GM23248 (cell line): ENCODE data around the gene SOX8. TPM values are rescaled to one million over a fixed set of nuclear protein-coding genes. Genes with fewer than 3 reads are reported as not detected.

Experiments
- DNase-seq: peaks from one replicate; pipeline ENCODE4 v3.0.0-alpha.2; 2015
- H2AFZ ChIP-seq: fragments of 200-600 bp; sonication (generic); 2 replicates; pipeline ENCODE4 v1.6.1; 2016; ENCODE audit warnings: antibody characterized with exemption
- H3F3A ChIP-seq: fragments of 200-600 bp; sonication (generic); 2 replicates; pipeline ENCODE4 v1.6.1; 2016; ENCODE audit warnings: mild to moderate bottlenecking, antibody characterized with exemption, mixed run types; ENCODE audit not compliant: insufficient read depth
- H3K27ac ChIP-seq: fragments of 200-600 bp; sonication (generic); 2 replicates; pipeline ENCODE4 v1.5.1; 2016; ENCODE audit warnings: mild to moderate bottlenecking
- H3K27me3 ChIP-seq: fragments of 200-600 bp; sonication (generic); replicated peaks from 2 replicates; pipeline ENCODE4 v1.6.1; 2016; ENCODE audit warnings: mild to moderate bottlenecking; ENCODE audit not compliant: insufficient read depth
- H3K36me3 ChIP-seq: fragments of 200-600 bp; sonication (generic); 2 replicates; pipeline ENCODE4 v1.6.1; 2016; ENCODE audit warnings: low read depth, mild to moderate bottlenecking
- H3K4me1 ChIP-seq: fragments of 200-600 bp; sonication (generic); 2 replicates; pipeline ENCODE4 v1.6.1; 2016; ENCODE audit warnings: mild to moderate bottlenecking; ENCODE audit not compliant: insufficient read depth
- H3K4me2 ChIP-seq: fragments of 200-600 bp; sonication (generic); one replicate; pipeline ENCODE4 v1.6.1; 2016; ENCODE audit warnings: mild to moderate bottlenecking; ENCODE audit not compliant: unreplicated experiment
- H3K4me3 ChIP-seq: fragments of 200-600 bp; sonication (generic); 2 replicates; pipeline ENCODE4 v1.5.1; 2016; ENCODE audit warnings: mild to moderate bottlenecking
- H3K79me2 ChIP-seq: fragments of 200-600 bp; sonication (generic); 2 replicates; pipeline ENCODE4 v1.6.1; 2016; ENCODE audit warnings: mild to moderate bottlenecking; ENCODE audit not compliant: insufficient read depth
- H3K9ac ChIP-seq: fragments of 200-600 bp; sonication (generic); 2 replicates; pipeline ENCODE4 v1.6.1; 2016; ENCODE audit warnings: mild to moderate bottlenecking
- H3K9me2 ChIP-seq: fragments of 200-600 bp; sonication (generic); 2 replicates; pipeline ENCODE4 v1.6.1; 2016; ENCODE audit warnings: mixed run types, mild to moderate bottlenecking, moderate library complexity; ENCODE audit not compliant: insufficient read depth
- H3K9me3 ChIP-seq: fragments of 200-600 bp; sonication (generic); one replicate; pipeline ENCODE4 v1.6.1; 2017; ENCODE audit warnings: low read depth
- H4K20me1 ChIP-seq: fragments of 200-600 bp; sonication (generic); 2 replicates; pipeline ENCODE4 v1.6.0; 2016; ENCODE audit not compliant: insufficient read depth
- EZH2 ChIP-seq: fragments of 200-600 bp; sonication (generic); IDR thresholded peaks from 2 replicates; pipeline ENCODE4 v1.6.1; 2018; ENCODE audit warnings: antibody characterized with exemption, mild to moderate bottlenecking; ENCODE audit not compliant: insufficient read depth, poor library complexity, severe bottlenecking
- EZH2phosphoT487 ChIP-seq: fragments of 200-600 bp; sonication (generic); IDR thresholded peaks from 2 replicates; pipeline ENCODE4 v1.6.1; 2018; ENCODE audit warnings: antibody characterized with exemption, moderate library complexity, mild to moderate bottlenecking, low read depth; ENCODE audit not compliant: insufficient read depth
- WGBS, 2 experiments: methylation state at CpG; one replicate each; pipeline ENCODE4 v1.1.6; 2015 to 2017; ENCODE audit warnings: low lambda C conversion rate in 2 of 2, low coverage in 1 of 2; ENCODE audit errors: missing lambda C conversion rate in 2 of 2; 5-methylcytosine and 5-hydroxymethylcytosine counted together
- in situ Hi-C: fragments of 300-500 bp; cut with MboI; formaldehyde crosslinking; loops from 2 replicates; pipeline ENCODE4 v1.15.0; 2020
- polyA plus RNA-seq: library from polyadenylated mRNA; unstranded; fragments of >200 nt; fragmentation: Nextera tagmentation; extraction: Ambion mirVana; gene quantifications from 2 replicates; pipeline ENCODE4 v1.2.1, GENCODE V29; 2016
- total RNA-seq: library from RNA; depleted of rRNA; stranded (reverse); fragments of >200 nt; shearing (Covaris generic); gene quantifications from 2 replicates; pipeline ENCODE4 v1.2.3, GENCODE V29; 2014

SOX8 gene
- total and polyA plus RNA-seq, 2 experiments from 2014 or later, result 0.15 to 0.43 TPM

- Histone ChIP-seq H3F3A (no peaks in the 10 kb centered on the region), H2AFZ (no peak overlapping the region), H4K20me1 (no peaks in the 10 kb centered on the region), H3K27ac (no peak overlapping the region), H3K4me1 (no peaks in the 10 kb centered on the region), H3K36me3 (no peaks in the 10 kb centered on the region), H3K4me2 (no peak overlapping the region), H3K9me2 (no peaks in the 10 kb centered on the region), H3K9ac (no peak overlapping the region), H3K27me3 (no peaks in the 10 kb centered on the region), H3K9me3 (no peaks in the 10 kb centered on the region), H3K4me3 (no peak overlapping the region), H3K79me2 (peaks cover 6% of the 10 kb centered on the region; the same call in 1 of the 2 replicates)
- 89 to 90% methylated on average over 24 of the region's 24 CpGs for WGBS, 2 experiments
- no peak for DNase-seq
- in situ Hi-C loops, result no loop called here
- TF ChIP-seq EZH2 (no peak), EZH2phosphoT487 (no peak)
Measured at GRCh38 chr16:959232-960040, 22.1 kb upstream of the SOX8 start.

DNA sequence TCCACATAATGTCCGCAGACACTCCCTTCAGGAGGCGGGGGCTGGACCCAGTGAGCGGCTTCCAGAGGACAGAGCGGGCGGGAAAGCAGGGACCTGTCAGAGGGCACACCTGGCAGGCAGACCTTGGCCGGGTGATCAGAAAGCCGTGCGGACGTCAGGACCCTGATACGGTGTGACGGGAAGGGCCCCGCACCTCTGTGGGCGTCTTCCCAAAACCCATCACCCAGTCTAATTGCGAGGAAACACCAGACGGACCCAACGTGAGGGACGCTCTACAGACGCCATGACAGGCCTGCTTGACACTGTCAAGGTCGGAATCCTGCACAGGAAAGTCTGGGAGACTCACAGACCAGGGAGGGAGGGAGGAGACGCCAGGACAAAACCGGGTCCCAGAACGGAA is 19.2 kb upstream of the SOX8 start:
- Histone ChIP-seq H3K9me3 (no peaks in the 10 kb centered on the region), H3K9me2 (no peaks in the 10 kb centered on the region), H3K27ac (no peak overlapping the region), H3K27me3 (no peaks in the 10 kb centered on the region), H3K36me3 (no peaks in the 10 kb centered on the region), H3K4me3 (no peak overlapping the region), H3K4me2 (no peak overlapping the region), H3K9ac (no peak overlapping the region), H3F3A (no peaks in the 10 kb centered on the region), H3K4me1 (no peaks in the 10 kb centered on the region), H2AFZ (no peak overlapping the region), H3K79me2 (peaks cover 6% of the 10 kb centered on the region; the same call in 1 of the 2 replicates), H4K20me1 (no peaks in the 10 kb centered on the region)
- in situ Hi-C loops, result no loop called here
- DNase-seq, result no peak
- no peak for TF ChIP-seq EZH2
- WGBS, 2 experiments, result 77 to 78% methylated on average over 22 of the region's 22 CpGs

DNA sequence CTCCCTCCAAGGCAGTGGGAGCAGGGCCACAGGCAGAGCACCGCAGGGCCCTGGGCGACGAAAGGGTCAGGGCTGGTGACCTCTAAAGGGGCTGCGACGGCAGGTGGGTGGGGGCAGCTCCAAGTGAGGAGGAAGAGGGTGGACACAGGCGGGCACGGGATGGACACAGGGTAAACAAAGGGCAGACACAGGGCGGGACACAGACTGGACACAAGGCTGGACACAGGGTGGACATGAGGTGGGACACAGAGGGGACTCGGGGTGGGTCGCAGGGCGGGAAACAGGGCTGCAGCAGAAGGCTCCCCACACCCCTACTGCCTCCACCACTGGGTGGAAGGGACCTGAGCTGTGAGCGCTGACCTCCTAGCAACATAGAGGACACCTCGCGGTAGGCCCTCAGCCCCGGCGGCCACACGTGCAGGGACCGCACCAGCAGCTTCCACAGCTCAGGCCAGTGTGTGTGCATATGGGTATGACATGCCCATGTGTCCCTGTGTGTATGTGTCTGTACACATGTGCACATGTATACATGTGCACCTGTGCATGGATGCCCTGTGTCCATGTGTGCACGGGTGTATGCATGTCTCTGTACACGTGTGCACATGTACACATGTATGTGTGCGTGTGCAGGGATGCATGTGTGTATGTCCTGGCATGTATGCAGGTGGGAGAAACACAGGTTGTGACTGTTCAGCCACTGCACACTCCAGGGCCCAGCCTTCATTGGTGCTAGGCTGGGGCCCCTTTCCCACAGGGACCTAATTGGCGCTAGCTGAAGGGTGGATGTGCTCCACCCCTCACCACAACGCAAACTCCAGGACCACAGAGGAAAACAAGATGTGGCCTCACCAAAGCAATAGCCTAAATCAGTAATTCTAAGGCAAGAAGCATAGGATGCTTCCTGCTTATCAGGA is 18.4 kb upstream of the SOX8 start:
- no peak overlapping the region for H3K27ac ChIP-seq
- no peaks in the 10 kb centered on the region for H4K20me1 ChIP-seq
- H3K27me3 ChIP-seq, result no peaks in the 10 kb centered on the region
- no peaks in the 10 kb centered on the region for H3F3A ChIP-seq
- H3K9me2 ChIP-seq, result no peaks in the 10 kb centered on the region
- no peak for DNase-seq
- no peaks in the 10 kb centered on the region for H3K36me3 ChIP-seq
- in situ Hi-C loops, result no loop called here
- H3K4me2 ChIP-seq, result no peak overlapping the region
- TF ChIP-seq EZH2 (no peak), EZH2phosphoT487 (no peak)
- H3K9me3 ChIP-seq, result no peaks in the 10 kb centered on the region
- no peaks in the 10 kb centered on the region for H3K4me1 ChIP-seq
- WGBS, 2 experiments, result 89 to 90% methylated on average over 19 to 23 of the region's 23 CpGs
- H2AFZ ChIP-seq, result no peak overlapping the region
- H3K79me2 ChIP-seq, result peaks cover 6% of the 10 kb centered on the region; the same call in 1 of the 2 replicates
- no peak overlapping the region for H3K9ac ChIP-seq
- H3K4me3 ChIP-seq, result no peak overlapping the region

- 95 to 96% methylated on average over 17 of the region's 17 CpGs for WGBS, 2 experiments
- DNase-seq, result no peak
- H3K36me3 ChIP-seq, result no peaks in the 10 kb centered on the region
- H3K4me1 ChIP-seq, result no peaks in the 10 kb centered on the region
- H3K27ac ChIP-seq, result no peak overlapping the region
- peaks cover 6% of the 10 kb centered on the region; the same call in 1 of the 2 replicates for H3K79me2 ChIP-seq
- no peaks in the 10 kb centered on the region for H4K20me1 ChIP-seq
- H3F3A ChIP-seq, result no peaks in the 10 kb centered on the region
- H3K9ac ChIP-seq, result no peak overlapping the region
- H3K9me2 ChIP-seq, result no peaks in the 10 kb centered on the region
- no peaks in the 10 kb centered on the region for H3K27me3 ChIP-seq
- TF ChIP-seq EZH2phosphoT487 (no peak), EZH2 (no peak)
- H3K4me3 ChIP-seq, result no peak overlapping the region
- no peak overlapping the region for H2AFZ ChIP-seq
- in situ Hi-C loops, result no loop called here
- no peak overlapping the region for H3K4me2 ChIP-seq
- no peaks in the 10 kb centered on the region for H3K9me3 ChIP-seq
Measured at GRCh38 chr16:963913-964312, 17.7 kb upstream of the SOX8 start.
